Activated naive CD4-positive, alpha-beta T cell treated with anti-CD3 and anti-CD28 coated beads, Interleukin-2, amount 50 U/mL, for 72 hours (primary cell): ENCODE results near the gene IGFBP7. TPM values are rescaled to one million over a fixed set of nuclear protein-coding genes. Genes with fewer than 3 reads are reported as not detected.

Experiments
- ATAC-seq, 2 donors: fragments of 150-1000 bp; cut with Tn5 transposase; 2 replicates each; pipeline ENCODE4 v1.10.0; 2021; ENCODE audit warnings: mild to moderate bottlenecking in 2 of 2, moderate library complexity in 2 of 2
- DNase-seq, 2 donors: peaks; one replicate each; pipeline ENCODE4 v3.0.0; 2021 to 2022; ENCODE audit warnings: low spot score in 2 of 2
- H3K27ac Mint-ChIP-seq, 2 donors: one replicate each; pipeline ENCODE4 v1.8.0; 2022; ENCODE audit warnings: mild to moderate bottlenecking in 2 of 2, mixed read lengths in 2 of 2
- H3K36me3 Mint-ChIP-seq, 2 donors: one replicate each; pipeline ENCODE4 v1.8.0; 2022; ENCODE audit warnings: mixed read lengths in 2 of 2
- H3K9me3 Mint-ChIP-seq, 2 donors: one replicate each; pipeline ENCODE4 v1.8.0; 2022; ENCODE audit warnings: mixed read lengths in 2 of 2
- total RNA-seq, 2 donors: library from RNA; stranded (reverse); gene quantifications; one replicate each; pipeline ENCODE4 v1.2.3, GENCODE V29; 2022

Gene IGFBP7
- total RNA-seq, 2 donors from 2014 or later = 0.32 TPM; not detected in 1

DNA sequence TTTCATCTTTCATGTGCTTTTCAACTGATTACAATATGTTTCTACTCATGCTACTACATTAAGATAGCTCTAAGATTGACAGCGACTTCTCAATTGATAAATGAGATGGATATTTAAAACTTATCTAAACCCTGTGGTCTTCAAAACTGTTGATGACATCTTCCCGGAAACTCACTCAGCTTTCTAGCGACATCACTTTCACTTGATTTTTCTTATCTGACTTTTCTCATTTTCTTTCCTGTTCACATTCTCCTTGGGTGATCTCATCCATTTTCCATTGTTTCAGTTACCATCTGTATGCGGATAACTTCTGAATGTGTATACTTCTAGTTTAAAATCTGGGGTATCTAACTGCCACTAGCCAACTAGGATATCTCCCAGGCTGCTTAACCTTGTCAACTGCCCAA lies 128.4 kb downstream of the IGFBP7 start:
- Mint-ChIP-seq H3K27ac (peak overlapping the region; percentile 75 to 93), H3K36me3 (peaks cover 25 to 42% of the 10 kb centered on the region in 2 donors), H3K9me3 (no peaks in the 10 kb centered on the region)
- ATAC-seq (no peak), DNase-seq (no peak)

Other genes starting within 250 kb of the IGFBP7 start
- gene REST, start 202.5 kb downstream of the IGFBP7 start, total RNA-seq = 10 to 100 TPM; 39.3 to 43.5 TPM
- 10 to 100 TPM; 31.4 to 31.8 TPM for gene NOA1, start 132.8 kb downstream of the IGFBP7 start, total RNA-seq
- gene POLR2B, start 131.5 kb downstream of the IGFBP7 start, total RNA-seq = 100 to 1,000 TPM; 133 to 142 TPM